Mucosa of stomach (tissue), 1 donor: ENCODE measurements around the gene KLF9.

ENCODE experiments used
- H3K27me3 ChIP-seq: one replicate; pipeline ENCODE4 v1.7.0; 2013; ENCODE audit warnings: mild to moderate bottlenecking, low read length; ENCODE audit not compliant: control insufficient read depth, insufficient read depth
- H3K36me3 ChIP-seq: one replicate; pipeline ENCODE4 v1.7.0; 2013; ENCODE audit warnings: low read length; ENCODE audit not compliant: control insufficient read depth, insufficient read depth
- H3K4me1 ChIP-seq: one replicate; pipeline ENCODE4 v1.7.0; 2013; ENCODE audit warnings: mild to moderate bottlenecking, low read length; ENCODE audit not compliant: control insufficient read depth, insufficient read depth
- H3K4me3 ChIP-seq: one replicate; pipeline ENCODE4 v1.7.0; 2013; ENCODE audit warnings: low read length
- H3K9ac ChIP-seq: one replicate; pipeline ENCODE4 v1.7.0; 2013; ENCODE audit warnings: mild to moderate bottlenecking, low read length, moderate library complexity
- H3K9me3 ChIP-seq: one replicate; pipeline ENCODE4 v1.7.0; 2013; ENCODE audit warnings: mild to moderate bottlenecking, low read length, moderate library complexity; ENCODE audit not compliant: control insufficient read depth
- donor health status: Pancreatic carcinoma.

Gene KLF9

DNA sequence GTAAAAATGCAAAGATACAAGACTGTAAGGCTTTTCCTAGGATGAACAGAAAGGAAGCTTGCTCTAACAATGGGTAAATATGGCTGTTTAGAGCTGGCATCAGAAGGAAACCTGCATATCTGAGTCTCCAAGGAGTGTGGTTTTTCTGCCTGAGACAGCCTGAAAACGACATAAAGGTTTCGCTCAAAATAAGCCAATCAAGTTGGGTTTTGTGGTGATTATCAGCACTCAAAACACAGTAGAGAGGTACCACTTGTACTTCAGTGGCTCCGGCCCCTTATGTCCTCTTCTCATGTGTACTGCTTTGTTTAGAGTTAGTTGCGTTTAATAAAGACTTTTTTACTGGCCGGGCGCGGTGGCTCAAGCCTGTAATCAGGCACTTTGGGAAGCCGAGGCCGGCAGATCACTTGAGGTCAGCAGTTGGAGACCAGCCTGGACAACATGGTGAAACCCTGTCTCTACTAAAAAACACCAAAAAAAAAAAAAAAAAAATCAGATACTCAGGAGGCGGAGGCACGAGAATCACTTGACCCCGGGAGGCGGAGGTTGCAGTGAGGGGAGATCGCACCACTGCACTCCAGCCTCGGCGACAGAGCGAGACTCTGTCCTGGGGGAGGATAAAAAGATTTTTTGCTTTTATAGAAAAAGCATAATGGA lies 39.4 kb downstream of the KLF9 start:
- Histone ChIP-seq H3K27me3 (no peaks in the 10 kb centered on the region), H3K9me3 (no peaks in the 10 kb centered on the region), H3K4me3 (no peak overlapping the region), H3K9ac (no peak overlapping the region), H3K36me3 (no peaks in the 10 kb centered on the region), H3K4me1 (no peaks in the 10 kb centered on the region)

DNA sequence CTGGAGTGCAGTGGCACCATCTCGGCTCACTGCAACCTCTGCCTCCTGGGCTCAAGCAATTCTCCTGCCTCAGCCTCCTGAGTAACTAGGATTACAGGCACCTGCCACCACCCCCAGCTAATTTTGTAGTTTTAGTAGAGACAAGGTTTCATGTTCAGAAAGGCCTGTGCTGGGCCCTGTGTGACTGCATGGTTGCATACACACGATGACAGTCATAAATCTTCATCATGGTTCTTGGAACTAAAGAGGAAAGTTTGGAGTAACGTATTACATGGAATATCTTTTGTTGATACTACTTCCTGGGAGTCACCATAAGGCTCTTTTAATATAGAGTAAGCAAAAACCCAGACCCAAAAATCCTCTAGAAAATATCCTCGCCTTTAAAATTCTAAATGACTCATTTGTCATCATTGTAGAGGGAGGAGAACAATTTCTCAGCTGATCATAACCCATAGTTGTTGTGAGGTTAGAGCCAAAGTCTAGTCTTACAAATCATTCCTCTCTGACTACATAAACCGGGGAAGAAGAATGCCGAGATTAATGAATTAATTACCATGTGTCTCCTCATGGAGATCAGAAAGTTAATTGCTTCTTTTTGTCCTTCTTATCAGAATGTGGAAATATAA lies 47.0 kb downstream of the KLF9 start:
- Histone ChIP-seq H3K27me3 (no peaks in the 10 kb centered on the region), H3K36me3 (no peaks in the 10 kb centered on the region), H3K9ac (no peak overlapping the region), H3K4me1 (no peaks in the 10 kb centered on the region), H3K9me3 (no peaks in the 10 kb centered on the region), H3K4me3 (no peak overlapping the region)

DNA sequence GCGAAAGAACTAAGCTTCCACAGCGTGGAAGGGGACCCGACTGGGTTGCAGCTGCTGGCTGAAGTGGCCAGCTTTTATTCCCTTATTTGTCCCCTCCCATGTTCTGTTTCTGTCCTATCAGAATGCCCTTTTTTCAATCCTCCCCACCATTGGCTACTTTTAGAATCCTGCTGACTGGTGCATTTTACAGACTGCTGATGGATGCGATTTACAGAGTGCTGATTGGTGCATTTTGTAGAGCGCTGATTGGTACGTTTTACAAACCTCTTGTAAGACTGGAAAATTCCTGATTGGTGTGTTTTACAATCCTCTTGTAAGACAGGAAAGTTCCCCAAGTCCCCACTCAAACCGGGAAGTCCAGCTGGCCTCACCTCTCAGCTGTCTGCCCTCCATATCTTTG lies 50.7 kb downstream of the KLF9 start:
- Histone ChIP-seq H3K36me3 (no peaks in the 10 kb centered on the region), H3K9me3 (no peaks in the 10 kb centered on the region), H3K27me3 (no peaks in the 10 kb centered on the region)

DNA sequence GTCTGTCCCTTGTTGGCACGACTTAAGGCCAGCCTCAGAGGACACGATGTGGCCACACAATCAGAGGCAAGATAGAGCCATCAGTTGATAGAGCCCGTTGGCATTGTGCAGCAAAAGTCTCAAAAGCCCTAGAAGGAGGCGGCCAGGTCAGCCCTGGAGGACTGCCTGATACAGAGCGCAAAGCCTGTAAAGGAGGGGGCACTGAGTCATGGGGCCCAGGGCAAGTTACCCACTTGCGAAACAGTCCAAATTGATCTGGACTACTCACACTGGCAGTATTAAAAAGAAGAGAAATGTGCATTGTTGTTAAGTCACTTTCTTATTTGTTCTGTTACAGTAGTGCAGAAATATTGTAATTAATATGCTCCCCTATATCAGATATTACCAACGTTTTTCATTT lies 51.5 kb downstream of the KLF9 start:
- no peak overlapping the region for H3K4me3 ChIP-seq
- no peak overlapping the region for H3K9ac ChIP-seq
- no peaks in the 10 kb centered on the region for H3K4me1 ChIP-seq
- H3K27me3 ChIP-seq, result no peaks in the 10 kb centered on the region
- H3K36me3 ChIP-seq, result no peaks in the 10 kb centered on the region
- H3K9me3 ChIP-seq, result no peaks in the 10 kb centered on the region

More for the DNA sequence above, 50.7 kb downstream of the KLF9 start:
- Histone ChIP-seq H3K9ac (no peak overlapping the region), H3K4me3 (no peak overlapping the region), H3K4me1 (no peaks in the 10 kb centered on the region)

DNA sequence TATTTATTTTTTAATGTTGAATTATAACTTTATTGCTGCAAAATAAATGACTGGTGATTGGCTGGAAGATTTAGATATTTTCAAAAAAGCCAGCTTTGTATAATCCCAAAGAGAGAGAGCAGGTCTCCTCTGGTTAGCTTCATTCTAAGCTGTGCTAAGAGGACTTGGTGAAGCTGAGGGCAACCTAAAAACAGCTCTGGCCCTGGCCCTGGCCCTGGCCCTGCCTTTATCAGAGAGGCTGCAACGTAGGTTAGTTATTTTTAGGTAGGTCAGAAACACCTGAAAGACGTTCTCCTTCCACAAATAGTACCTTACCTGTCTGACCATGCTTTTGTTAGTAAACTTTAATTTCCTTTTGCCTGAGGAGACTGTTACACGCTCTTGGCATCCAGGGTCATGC lies 58.7 kb downstream of the KLF9 start:
- Histone ChIP-seq H3K9ac (no peak overlapping the region), H3K4me3 (no peak overlapping the region), H3K9me3 (no peaks in the 10 kb centered on the region), H3K36me3 (no peaks in the 10 kb centered on the region), H3K4me1 (no peaks in the 10 kb centered on the region), H3K27me3 (no peaks in the 10 kb centered on the region)

DNA sequence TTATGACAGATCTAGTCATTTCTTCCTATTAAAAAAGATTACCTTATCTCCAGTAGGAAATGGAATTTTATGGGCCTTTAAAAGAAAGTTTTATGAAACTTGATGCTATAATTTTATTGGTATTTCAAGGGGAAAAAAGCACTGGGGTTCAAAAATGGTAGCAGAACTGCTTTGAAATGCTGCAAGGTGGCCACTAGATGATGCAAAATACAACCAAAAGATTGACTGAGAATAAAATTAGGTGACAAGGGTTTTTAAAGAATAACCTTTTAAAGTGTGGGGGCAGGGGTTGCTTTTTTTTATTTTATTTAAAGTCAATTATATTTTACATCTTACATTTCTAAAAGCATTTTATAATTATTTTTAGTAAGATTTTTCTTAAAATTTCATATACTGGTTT lies 61.7 kb downstream of the KLF9 start:
- Histone ChIP-seq H3K9me3 (no peaks in the 10 kb centered on the region), H3K27me3 (no peaks in the 10 kb centered on the region), H3K9ac (no peak overlapping the region), H3K4me1 (no peaks in the 10 kb centered on the region), H3K36me3 (no peaks in the 10 kb centered on the region), H3K4me3 (no peak overlapping the region)

DNA sequence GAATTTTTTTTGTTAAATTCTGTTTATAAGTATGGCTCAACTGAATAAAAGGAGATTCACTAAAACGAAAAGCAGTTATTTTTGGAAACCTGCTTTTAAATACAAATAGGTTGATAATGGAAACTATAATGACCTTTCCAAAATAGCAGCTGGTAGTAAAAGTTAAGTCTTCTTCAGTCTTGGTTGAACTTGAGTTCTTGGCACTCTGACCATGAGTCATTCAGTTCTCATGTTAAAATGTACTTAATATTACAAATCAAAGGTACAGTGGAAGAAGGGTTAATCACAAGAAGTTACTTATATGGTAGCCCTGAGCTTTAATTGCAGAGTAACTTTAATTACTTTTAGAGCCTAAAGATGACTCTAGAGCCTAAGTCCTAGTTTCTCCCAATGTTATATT lies 62.1 kb downstream of the KLF9 start:
- no peaks in the 10 kb centered on the region for H3K36me3 ChIP-seq

DNA sequence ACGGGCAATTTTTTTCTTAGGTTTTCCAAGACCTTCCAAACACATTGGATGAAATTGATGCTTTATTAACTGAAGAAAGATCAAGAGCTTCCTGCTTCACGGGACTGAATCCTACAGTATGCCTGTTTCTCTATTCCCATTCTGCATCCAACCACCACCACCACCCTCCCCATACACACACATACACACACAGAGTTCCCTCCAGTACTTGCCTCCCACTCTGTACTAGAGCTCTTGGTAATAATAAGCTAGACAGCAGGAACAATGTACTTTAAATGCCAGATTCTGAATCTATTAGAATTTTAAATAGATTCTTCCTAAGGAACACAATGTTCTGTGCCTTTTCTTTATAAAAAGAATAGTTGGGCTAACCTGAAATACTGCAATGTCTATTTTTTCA lies 67.4 kb downstream of the KLF9 start:
- Histone ChIP-seq H3K4me3 (no peak overlapping the region), H3K4me1 (no peaks in the 10 kb centered on the region), H3K36me3 (no peaks in the 10 kb centered on the region), H3K9ac (no peak overlapping the region), H3K9me3 (no peaks in the 10 kb centered on the region), H3K27me3 (no peaks in the 10 kb centered on the region)

More for the DNA sequence above, 62.1 kb downstream of the KLF9 start:
- Histone ChIP-seq H3K27me3 (no peaks in the 10 kb centered on the region), H3K9ac (no peak overlapping the region), H3K4me3 (no peak overlapping the region), H3K4me1 (no peaks in the 10 kb centered on the region), H3K9me3 (no peaks in the 10 kb centered on the region)

DNA sequence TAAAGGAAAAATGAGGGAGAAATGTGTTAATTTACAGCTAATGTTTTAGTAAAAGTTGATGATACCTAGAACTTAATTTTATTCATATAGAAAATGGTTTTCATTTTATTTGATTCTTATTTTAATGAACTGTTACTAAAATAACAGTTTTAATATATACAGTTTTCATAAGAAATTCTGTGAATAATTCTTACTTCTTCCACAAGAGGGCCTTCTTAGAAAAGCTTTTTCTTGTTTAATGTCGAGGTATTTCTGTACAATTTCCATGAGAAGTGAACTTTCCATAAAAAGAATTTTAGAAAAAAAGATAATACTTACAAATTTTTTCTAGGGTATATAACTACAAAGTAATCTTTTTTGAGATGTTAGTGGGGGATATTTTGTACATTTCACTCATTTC lies 73.9 kb downstream of the KLF9 start:
- no peaks in the 10 kb centered on the region for H3K9me3 ChIP-seq
- no peaks in the 10 kb centered on the region for H3K36me3 ChIP-seq
- H3K9ac ChIP-seq, result no peak overlapping the region
- H3K27me3 ChIP-seq, result no peaks in the 10 kb centered on the region
- H3K4me1 ChIP-seq, result no peaks in the 10 kb centered on the region
- no peak overlapping the region for H3K4me3 ChIP-seq
